Mesenteric fat pad (tissue), 1 donor: ENCODE results near the gene ADISSP. TPM values are rescaled to one million over a fixed set of nuclear protein-coding genes. Genes with fewer than 3 reads are reported as not detected.

ENCODE experiments used
- DNase-seq: peaks from one replicate; pipeline ENCODE4 v3.0.0-alpha.2; 2020; ENCODE audit warnings: low spot score
- long read RNA-seq: library from polyadenylated mRNA; unstranded; transcript quantifications from one replicate; pipeline ENCODE4 v2.0.0, GENCODE V29; 2020
- total RNA-seq: library from RNA; stranded (reverse); fragmentation: NEBNext Ultra II Directional; extraction: Animal tissue kit (Norgen Biotek cat#: 25700); gene quantifications from one replicate; pipeline ENCODE4 v1.2.1, GENCODE V29; 2021
- donor health status: DM: yes; HTN: yes; CAD: no.

Gene ADISSP
- 37.5 TPM for total RNA-seq
- long read RNA-seq, transcript C20orf27-202 (6 exons, 1,886 nt): major isoform, 73 of 83 reads
- long read RNA-seq, partial matches to known transcripts: 6 of 83 reads
- long read RNA-seq, other reads (novel, unspliced or antisense): 1 of 83 reads

GRCh38 chr20:3767427-3768341 lies at the start of gene ADISSP:
ADISSP (minus strand) TSS chr20:3767753; CDS start chr20:3760100, 7,653 bp downstream.
- DNase-seq: peak; percentile 100

DNA sequence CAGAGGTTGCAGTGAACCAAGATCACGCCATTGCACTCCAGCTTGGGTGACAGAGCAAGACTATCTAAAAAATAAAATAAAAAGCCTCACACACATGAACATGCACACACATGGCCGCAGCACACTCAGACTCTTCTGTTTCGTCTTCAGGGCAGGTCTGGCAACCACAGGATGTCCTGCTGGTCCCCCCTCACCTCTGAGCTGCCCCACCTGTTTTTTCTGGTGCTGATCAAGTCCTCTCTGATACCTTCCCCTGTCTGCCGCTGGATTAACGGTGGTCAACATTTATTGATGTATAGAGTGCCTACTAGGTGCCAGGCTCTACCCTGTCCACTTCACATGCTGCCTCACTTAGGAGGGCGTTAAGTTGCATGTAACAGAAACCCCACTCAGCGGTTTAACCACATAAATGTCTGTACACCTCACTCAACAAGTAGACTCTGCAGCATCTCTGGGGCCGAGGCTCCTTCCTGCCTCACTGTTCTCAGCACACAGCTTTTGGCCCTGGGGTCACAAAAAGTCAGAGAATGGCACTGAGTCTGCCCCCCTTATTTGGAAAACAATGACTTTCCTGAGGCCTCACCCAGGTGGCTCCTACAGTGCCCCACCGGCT lies 48.3 kb upstream of the ADISSP start:
- no peak for DNase-seq

GRCh38 chr20:3814928-3815495 lies 47.5 kb upstream of the ADISSP start:
- DNase-seq: no peak

GRCh38 chr20:3813848-3814581 lies 46.5 kb upstream of the ADISSP start:
- DNase-seq: no peak

DNA sequence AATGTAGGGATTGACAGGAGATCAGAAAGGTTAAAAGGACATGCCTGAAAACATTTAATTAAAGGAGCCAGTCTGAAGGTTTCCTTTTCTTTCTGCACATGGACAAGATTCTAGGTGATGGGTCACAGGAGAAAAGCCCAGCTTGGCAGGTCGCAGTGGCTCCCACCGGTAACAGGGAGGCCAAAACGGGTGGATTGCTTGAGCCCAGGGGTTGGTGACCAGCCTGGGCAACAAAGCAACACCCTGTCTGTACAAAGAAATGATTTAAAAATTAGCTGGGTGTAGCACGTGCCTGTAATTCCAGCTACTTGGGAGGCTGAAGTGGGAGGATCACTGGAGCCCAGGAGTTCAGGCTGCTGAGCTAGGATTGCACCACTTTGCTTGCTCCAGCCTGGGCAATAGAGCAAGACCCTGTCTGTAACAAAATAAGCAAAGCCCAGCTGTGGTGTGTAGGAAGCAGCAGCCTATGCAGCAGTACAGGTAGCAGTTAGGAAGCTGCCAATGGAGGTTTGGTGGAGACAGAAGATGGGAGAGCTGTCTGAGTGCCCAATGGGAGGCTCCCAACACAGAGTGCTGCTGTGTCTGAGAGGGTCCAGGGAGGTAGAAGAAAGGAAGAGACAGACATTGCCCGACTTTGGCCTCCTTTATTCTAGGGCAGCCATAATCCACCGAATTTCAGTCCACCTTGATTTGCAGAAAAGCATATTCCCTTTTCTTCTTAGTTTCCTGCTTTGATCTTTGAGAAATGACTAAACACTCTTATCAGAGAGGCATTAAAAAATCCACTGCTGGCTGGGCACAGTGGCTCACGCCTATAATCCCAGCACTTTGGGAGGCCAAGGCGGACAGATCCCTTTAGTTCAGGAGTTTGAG lies 45.7 kb upstream of the ADISSP start:
- no peak for DNase-seq

DNA sequence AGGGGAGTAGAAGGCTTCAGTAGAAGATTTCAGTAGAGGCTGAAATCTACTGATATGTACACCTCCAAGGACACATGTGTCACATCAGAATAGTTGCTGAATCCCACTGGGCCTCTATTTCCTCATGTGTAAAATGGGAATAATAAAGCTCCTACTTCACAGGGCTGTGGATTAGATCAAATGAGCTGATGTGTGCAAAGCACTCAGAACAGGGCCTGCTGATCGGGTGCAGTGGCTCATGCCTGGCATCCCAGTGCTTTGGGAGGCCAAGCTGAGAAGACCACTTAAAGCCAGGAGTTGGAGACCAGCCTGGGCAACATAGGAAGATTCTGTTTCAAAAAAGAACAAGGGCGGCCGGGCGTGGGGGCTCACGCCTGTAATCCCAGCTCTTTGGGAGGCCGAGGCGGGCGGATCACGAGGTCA lies 44.7 kb upstream of the ADISSP start:
- no peak for DNase-seq

DNA sequence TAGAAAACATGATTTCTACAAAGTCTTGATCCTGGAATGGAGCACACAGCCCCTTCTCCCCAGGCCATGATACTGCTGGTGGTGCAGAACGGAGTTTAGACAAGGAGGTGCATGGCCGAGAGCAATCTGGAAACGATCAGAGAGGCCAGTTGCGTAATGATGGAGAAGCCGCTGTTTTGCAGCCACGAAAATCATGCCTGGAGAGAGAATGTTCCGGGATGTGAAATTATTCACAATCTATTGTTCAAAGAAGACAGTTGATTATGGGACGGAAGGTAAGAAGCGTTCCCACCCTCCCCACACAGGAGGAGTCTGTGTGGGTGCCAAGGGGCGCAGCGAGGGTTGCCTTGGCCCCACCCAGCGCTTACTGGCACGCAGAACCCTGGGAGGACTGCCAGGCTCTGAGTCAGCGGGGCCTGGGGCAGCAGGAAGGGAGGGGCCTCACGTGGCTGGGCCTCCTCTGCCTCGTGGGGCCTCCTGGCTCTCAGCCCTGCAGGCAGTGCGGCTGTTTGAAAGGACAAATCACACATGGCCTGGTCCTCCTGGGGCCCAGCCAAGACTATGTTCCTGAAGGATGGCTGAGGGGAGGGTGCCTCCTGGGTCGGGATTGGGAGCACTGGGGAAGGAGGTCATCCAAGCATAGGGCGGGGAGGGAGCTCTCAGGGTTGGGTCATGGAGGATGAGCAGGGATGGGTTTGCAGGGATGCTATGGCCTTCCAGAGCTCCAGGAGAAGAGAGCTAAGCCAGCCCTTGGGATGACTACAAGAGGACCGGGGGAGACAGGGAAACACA lies 44.1 kb upstream of the ADISSP start:
- peak; percentile 99 for DNase-seq

GRCh38 chr20:3808544-3808943 lies 41.0 kb upstream of the ADISSP start:
- no peak for DNase-seq

DNA sequence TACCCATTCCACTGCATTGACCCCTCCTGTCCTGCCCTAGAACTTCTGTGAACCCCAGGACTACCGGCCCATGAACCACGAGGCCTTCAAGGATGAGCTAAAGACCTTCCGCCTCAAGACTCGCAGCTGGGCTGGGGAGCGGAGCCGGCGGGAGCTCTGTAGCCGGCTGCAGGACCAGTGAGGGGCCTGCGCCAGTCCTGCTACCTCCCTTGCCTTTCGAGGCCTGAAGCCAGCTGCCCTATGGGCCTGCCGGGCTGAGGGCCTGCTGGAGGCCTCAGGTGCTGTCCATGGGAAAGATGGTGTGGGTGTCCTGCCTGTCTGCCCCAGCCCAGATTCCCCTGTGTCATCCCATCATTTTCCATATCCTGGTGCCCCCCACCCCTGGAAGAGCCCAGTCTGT lies 37.2 kb upstream of the ADISSP start:
- no peak for DNase-seq

DNA sequence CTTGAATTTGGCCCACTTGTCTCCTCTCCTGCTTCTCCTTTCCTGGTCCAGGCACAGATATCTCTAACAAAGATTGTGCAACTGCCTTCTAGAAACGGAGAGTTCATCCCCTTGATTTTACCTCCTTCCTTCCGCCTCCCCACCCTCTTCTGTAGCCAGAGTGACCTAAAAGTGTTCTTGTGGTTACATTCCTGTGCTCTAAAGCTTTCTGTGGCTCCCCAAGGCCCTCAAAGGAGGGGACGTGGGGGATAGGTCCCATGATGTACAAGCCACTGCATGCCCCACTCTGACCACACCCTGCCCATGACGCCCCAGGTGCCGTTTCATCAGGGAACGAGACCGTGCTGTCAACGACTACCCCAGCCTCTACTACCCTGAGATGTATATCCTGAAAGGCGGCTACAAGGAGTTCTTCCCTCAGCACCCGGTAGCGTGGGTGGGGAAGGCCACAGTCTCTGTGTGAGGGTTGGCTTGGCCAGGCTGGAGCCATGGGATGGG lies 36.8 kb upstream of the ADISSP start:
- DNase-seq: no peak

GRCh38 chr20:3803854-3804253 lies 36.3 kb upstream of the ADISSP start:
- DNase-seq: no peak

DNA sequence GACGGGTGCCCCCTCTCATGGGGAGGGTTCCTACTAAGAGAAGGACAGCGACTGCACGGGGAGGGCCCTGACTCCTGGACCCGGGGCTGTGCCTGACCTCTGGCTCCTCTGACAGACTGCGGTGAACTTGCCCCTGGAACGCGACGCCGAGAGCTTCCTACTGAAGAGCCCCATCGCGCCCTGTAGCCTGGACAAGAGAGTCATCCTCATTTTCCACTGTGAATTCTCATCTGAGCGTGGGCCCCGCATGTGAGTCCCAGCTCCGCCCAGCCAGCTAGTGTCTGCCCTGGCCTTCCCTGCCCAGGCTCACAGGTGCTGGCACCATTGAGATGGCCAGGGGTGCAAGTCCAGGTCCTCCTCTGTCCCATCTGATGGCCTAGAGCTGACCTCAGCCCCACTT lies 35.7 kb upstream of the ADISSP start:
- DNase-seq: no peak

DNA sequence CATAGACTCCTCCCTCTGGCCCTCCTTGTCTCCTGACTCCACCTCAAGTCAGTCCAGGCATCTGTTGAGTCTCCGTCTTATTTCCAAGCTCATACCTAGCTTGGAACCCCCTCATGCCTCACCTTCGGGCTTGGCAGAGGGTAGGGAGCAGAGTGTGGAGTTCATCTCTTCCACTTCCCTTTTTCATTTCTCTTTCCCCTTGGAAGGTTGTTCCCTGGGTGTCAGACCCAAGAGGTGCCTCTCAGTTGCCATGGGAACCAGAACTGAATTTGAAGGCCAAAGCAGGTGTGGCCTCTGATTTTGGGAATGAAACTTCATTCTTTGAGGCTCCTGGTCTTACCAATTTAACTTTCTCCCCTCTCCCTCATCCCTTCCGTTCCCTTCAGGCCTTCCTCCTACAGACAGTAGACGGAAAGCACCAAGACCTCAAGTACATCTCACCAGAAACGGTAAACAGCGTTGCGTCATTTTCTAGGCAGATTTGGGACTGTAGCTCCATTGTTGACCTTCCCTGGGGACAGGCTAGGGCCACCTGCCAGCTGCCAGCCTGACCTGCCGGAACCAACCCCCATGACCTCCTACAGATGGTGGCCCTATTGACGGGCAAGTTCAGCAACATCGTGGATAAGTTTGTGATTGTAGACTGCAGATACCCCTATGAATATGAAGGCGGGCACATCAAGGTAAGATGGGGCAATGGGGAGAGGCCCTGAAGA lies 35.1 kb upstream of the ADISSP start:
- DNase-seq: no peak

- no peak for DNase-seq
Observed at GRCh38 chr20:3801846-3802245, 34.3 kb upstream of the ADISSP start.

- DNase-seq: no peak
Observed at GRCh38 chr20:3801299-3801698, 33.7 kb upstream of the ADISSP start.

DNA sequence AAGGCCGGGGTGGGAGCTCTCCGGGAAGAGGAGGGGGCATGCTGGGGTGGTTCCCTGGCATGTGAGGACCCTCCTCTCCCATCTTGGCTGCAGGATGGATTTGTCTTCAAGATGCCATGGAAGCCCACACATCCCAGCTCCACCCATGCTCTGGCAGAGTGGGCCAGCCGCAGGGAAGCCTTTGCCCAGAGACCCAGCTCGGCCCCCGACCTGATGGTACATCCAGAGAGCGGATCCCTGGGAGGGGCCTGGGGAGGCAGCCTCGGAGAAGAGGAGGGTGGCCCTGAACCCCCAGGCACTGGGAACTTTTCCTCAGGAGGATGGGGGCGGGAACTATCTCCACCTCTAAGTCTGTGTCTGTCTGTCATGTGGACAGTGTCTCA lies 33.3 kb upstream of the ADISSP start:
- no peak for DNase-seq

- DNase-seq: no peak
Observed at GRCh38 chr20:3800256-3800877, 32.8 kb upstream of the ADISSP start.

DNA sequence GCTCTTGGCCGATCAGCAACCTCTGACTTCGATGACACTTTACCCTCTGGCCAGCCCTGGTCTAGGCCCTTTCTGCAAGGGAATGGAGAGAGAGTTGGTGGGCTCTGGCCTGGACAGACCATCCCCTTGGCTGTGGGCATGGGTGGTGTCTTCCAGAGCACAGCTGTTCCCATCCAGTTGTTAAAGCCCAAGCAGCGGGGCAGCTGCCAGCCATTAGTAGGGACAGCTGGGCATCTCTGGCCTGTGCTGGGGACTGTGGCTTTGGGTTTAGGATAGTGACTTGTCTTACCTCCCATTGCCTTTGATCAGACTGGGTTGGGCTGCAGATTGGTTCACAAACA lies 31.3 kb upstream of the ADISSP start:
- DNase-seq: no peak
